ENCODE data around the gene JUND.

- TF ChIP-seq POLR2A (IDR thresholded peaks at IDR 0.05): no peak
- TF ChIP-seq, protein P1, sequence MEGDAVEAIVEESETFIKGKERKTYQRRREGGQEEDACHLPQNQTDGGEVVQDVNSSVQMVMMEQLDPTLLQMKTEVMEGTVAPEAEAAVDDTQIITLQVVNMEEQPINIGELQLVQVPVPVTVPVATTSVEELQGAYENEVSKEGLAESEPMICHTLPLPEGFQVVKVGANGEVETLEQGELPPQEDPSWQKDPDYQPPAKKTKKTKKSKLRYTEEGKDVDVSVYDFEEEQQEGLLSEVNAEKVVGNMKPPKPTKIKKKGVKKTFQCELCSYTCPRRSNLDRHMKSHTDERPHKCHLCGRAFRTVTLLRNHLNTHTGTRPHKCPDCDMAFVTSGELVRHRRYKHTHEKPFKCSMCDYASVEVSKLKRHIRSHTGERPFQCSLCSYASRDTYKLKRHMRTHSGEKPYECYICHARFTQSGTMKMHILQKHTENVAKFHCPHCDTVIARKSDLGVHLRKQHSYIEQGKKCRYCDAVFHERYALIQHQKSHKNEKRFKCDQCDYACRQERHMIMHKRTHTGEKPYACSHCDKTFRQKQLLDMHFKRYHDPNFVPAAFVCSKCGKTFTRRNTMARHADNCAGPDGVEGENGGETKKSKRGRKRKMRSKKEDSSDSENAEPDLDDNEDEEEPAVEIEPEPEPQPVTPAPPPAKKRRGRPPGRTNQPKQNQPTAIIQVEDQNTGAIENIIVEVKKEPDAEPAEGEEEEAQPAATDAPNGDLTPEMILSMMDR (IDR thresholded peaks at IDR 0.05): no peak
Measured at GRCh38 chr19:18253130-18253529, 28.3 kb downstream of the JUND start.
